A549 treated with AZD9567 at 1 μM for 4 hours (cell line): Measurements from ENCODE around the gene TMED10. TPM values are rescaled to one million over a fixed set of nuclear protein-coding genes. Genes with fewer than 3 reads are reported as not detected.

Experiments used
- total RNA-seq: library from RNA; stranded (reverse); fragments of 200-300 nt; extraction: Qiagen RNA extraction; gene quantifications from 5 replicates; pipeline ENCODE4 v1.2.3, GENCODE V29; 2022; ENCODE audit not compliant: insufficient read depth

The TMED10 gene
- 217 to 280 TPM (median 272 TPM) in 5 replicates for total RNA-seq

DNA sequence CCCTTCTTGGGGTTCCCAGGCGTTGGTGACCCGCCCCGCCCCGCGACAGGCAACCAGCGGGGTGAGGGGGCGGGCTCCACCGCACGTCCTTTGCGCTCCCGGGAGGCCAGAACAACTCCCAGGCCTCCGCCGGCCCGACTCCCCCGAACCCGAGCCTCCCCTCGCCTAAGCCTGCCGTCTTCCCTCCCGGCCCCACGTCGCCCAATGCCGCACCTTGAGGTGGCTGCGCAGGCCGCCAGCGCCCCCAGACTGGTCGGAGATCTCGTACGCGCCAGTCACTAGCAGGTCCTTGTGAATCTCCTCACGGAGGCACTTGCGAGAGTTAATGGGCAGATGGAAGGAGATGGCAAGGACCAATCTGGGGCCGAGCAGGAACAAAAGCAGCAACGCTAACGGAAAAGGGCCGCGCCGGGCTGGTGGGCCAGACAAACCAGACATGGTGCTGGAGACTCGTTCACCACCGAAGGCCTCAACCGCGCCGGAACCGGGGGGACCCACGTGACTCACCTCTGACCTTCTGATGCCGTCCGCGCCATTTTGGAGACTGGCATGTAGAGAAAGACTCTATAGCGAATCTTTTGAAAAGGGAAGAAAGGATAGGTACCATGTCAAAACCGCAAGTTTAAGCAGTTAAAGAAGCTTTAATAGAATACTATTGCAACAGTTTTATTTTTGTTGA, at the start of gene TMED10:
Gene TMED10 (minus strand): TSS at position 471 of the 679 bp plus-strand sequence. CDS start 33 bp downstream, at position 438.

DNA sequence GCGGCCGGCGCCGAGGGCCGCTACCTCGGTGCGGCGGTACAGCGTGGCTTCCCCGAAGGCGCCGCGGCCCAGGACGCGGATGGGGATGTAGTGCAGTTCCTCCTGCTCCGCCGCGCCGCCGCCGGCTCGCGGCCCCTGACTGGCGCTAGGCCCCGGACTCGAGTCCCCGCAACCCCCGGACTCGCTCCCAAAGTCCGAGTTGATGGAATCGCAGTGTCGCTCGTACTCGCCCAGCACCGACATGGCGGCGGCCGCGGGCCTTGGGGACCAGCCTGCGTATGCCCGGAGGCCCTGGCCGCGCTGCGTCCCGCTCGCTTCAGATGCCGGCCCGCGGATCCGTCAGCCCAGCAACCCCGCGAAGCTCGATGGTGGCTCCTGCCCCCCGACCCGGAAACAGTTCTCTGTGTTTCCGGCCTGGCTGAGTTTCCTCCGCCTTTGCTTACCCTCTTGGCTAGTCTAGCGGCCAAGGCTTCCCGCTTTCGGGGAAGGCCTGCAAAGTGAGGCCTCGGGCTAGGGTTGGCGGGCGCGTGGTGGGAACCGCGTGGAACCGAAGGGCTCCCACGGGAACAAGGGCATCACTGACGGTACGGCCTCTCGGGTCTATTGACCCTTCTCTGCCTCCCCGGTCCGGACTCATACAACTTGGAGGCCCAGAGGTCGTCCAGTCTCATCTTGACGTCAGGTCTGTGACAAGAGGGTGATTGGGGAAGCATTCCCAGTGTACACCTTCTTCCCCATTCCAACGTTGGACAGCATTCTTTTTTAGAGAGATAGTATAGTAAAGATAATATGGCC, 49.5 kb downstream of the TMED10 start, which contains the start of gene NEK9:
Gene NEK9 (minus strand): TSS at position 370 of the 795 bp plus-strand sequence. CDS start 127 bp downstream, at position 243.

Other genes starting within 250 kb of the TMED10 start
- 3.0 to 5.3 TPM (median 4.1 TPM) in 5 replicates for gene PGF, start 221.0 kb downstream of the TMED10 start, total RNA-seq
- gene EIF2B2, start 173.7 kb downstream of the TMED10 start, total RNA-seq, result 81.7 to 98.3 TPM (median 84.0 TPM) in 5 replicates
- gene MLH3, start 125.1 kb downstream of the TMED10 start, total RNA-seq, result 15.9 to 22.1 TPM (median 18.5 TPM) in 5 replicates
- gene ACYP1, start 112.6 kb downstream of the TMED10 start, total RNA-seq, result 21.9 to 27.6 TPM (median 26.0 TPM) in 5 replicates
- 2.6 to 6.9 TPM (median 3.6 TPM) in 5 replicates for gene ZC2HC1C, start 107.0 kb downstream of the TMED10 start, total RNA-seq
- 28.5 to 37.9 TPM (median 35.4 TPM) in 5 replicates for gene NEK9, start 49.6 kb downstream of the TMED10 start, total RNA-seq
- gene FOS, start 102.2 kb upstream of the TMED10 start, total RNA-seq, result 9.4 to 14.9 TPM (median 11.6 TPM) in 5 replicates